Activated CD4-positive, alpha-beta T cell treated with anti-CD3 and anti-CD28 coated beads, Interleukin-2, amount 50 U/mL, for 1 hour (primary cell): ENCODE results near the gene SYNE2.
"Not testable (repeated sequence)": the region's sequence is repeated elsewhere in the genome, so short reads cannot be mapped to it uniquely, and the experiment has no call there.

Source experiments
- DNase-seq: peaks from one replicate; pipeline ENCODE4 v3.0.0-alpha.2; 2020

Gene SYNE2

GRCh38 chr14:64126548-64126947 lies 273.7 kb downstream of the SYNE2 start:
- no peak for DNase-seq

- DNase-seq: no peak
These were observed 285.0 kb downstream of the SYNE2 start for GRCh38 chr14:64137657-64138290.

GRCh38 chr14:64147126-64147790 lies 294.5 kb downstream of the SYNE2 start:
- DNase-seq: no peak

GRCh38 chr14:64149921-64150320 lies 297.1 kb downstream of the SYNE2 start:
- DNase-seq: no peak

- no peak for DNase-seq
These were observed 305.8 kb downstream of the SYNE2 start for GRCh38 chr14:64158608-64159007.

GRCh38 chr14:64159588-64159987 lies 306.8 kb downstream of the SYNE2 start:
- DNase-seq: no peak

- no peak for DNase-seq
These were observed 317.4 kb downstream of the SYNE2 start for GRCh38 chr14:64170181-64170580.

- DNase-seq: no peak
These were observed 322.3 kb downstream of the SYNE2 start for GRCh38 chr14:64174922-64175782.

- DNase-seq: no peak
These were observed 323.5 kb downstream of the SYNE2 start for GRCh38 chr14:64176330-64176729.

GRCh38 chr14:64178814-64179213 lies 326.0 kb downstream of the SYNE2 start:
- no peak for DNase-seq

GRCh38 chr14:64182908-64183307 lies 330.1 kb downstream of the SYNE2 start:
- not testable (repeated sequence) for DNase-seq

- no peak for DNase-seq
These were observed 331.4 kb downstream of the SYNE2 start for GRCh38 chr14:64184103-64184729.

GRCh38 chr14:64185184-64185583 lies 332.4 kb downstream of the SYNE2 start:
- no peak for DNase-seq

- DNase-seq: no peak
These were observed 333.7 kb downstream of the SYNE2 start for GRCh38 chr14:64186231-64187129.

GRCh38 chr14:64187331-64187730 lies 334.5 kb downstream of the SYNE2 start:
- no peak for DNase-seq

- DNase-seq: no peak
These were observed 338.2 kb downstream of the SYNE2 start for GRCh38 chr14:64190974-64191502.

GRCh38 chr14:64191756-64192155 lies 339.0 kb downstream of the SYNE2 start:
- no peak for DNase-seq

- no peak for DNase-seq
These were observed 341.0 kb downstream of the SYNE2 start for GRCh38 chr14:64193821-64194220.

- DNase-seq: no peak
These were observed 341.6 kb downstream of the SYNE2 start for GRCh38 chr14:64194404-64194803.

- DNase-seq: no peak
These were observed 342.4 kb downstream of the SYNE2 start for GRCh38 chr14:64195199-64195598.

- no peak for DNase-seq
These were observed 343.3 kb downstream of the SYNE2 start for GRCh38 chr14:64196056-64196455.

- peak; percentile 8 for DNase-seq
These were observed 344.1 kb downstream of the SYNE2 start for GRCh38 chr14:64196814-64197411.
